ENCODE results near the gene TEDC1.
A peak's percentile ranks its signal among the peaks of the same experiment; 100 is the strongest.

The TEDC1 gene

DNA sequence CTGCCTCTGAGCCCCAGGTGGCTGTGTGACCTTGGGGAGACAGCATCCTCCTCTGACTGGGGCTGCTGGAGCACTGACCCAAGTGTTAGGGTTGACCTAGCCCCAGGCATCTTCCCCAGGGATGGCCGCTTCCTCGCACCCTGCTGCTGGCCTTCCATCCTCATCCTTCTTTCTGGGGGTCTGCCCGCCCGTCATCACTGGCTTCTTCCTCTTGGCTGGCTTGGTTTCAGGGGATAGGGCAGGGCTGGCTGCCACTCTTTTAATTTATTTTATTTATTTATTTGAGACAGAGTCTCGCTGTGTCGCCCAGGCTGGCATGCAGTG lies 3.5 kb downstream of the TEDC1 start:
- no peak for DNase-seq

DNA sequence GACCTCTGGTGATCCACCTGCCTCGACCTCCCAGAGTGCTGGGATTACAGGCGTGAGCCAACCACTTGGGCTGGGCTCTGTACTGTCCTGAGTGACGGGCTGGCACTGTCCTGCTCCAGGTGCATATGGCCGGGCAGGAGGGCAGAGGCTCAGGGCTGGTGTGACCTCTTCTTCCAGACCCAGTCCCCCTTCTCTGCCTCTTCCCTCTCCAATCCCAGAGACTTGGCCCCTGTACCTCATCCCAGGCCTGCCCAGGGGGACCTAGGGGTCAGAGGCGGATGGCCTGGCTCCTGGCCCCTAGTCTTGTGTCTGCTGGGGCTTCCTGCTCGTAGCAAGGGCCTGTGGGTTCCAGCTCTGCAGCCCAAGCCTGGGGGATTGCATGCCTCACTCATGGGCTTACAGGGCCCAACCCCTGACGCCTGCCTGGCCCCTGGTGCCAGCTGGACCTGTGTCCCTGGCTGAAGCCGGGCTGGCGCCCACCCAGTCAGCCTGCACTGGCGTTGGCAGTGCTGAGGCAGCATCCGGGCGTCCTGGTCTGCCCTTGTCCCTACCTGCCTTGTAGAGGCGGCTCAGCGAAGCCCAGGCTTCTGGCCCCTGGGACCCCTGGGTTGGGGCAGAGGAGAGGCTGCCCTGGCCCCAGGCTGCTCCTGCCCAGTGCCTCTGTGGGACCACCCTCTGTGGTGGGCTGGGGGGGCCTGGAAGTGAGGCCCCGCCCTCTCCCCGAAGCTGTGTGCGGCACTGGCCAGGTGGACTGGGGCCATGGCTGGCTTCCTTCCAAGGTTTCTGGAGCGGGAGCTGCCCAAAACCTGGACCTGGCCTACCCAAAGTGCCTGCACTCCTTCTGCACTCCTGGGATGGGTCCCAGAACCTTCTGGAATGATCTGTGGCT lies 4.3 kb downstream of the TEDC1 start:
- DNase-seq, result no peak

DNA sequence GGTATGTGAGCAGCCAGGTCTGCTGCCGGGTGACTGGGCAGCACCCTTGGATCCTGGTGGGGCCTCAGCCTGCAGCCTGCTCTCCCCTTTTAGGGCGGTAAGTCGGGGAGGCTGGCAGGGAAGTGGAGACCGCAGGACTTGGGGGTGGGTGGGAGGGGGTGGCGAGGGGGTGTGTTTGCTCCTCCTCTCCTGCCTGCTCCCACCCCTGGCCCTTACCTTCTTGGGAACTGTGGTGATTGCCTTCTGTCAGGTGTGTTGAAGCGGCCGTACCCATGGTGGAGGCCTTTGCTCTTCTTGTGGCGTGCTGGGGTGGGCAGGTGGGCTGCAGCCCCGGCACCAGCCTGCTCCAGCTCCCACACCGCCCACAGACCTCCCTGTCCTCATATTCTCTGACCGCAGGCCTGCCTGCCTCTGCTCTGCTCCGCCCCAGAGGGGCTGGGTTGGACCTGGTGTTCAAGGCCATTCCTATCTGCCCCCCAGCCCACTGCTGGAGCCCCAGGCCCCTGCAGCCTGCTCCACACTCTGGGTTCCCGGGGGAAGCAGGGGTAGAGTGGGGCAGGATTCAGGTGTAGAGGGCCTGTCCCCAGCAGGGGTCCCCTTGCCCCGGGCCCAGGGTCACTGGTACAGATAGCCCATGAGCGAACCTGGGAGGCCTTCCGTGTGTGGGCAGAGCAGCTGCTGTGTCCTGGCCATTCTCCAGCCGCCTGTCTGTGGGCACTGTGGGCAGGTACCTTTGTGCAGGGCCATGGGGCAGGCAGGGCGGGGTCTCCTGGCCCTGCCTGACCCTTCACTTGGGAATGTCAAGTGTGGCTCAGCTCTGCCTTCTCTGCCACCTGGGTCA lies 5.2 kb downstream of the TEDC1 start:
- no peak for DNase-seq

DNA sequence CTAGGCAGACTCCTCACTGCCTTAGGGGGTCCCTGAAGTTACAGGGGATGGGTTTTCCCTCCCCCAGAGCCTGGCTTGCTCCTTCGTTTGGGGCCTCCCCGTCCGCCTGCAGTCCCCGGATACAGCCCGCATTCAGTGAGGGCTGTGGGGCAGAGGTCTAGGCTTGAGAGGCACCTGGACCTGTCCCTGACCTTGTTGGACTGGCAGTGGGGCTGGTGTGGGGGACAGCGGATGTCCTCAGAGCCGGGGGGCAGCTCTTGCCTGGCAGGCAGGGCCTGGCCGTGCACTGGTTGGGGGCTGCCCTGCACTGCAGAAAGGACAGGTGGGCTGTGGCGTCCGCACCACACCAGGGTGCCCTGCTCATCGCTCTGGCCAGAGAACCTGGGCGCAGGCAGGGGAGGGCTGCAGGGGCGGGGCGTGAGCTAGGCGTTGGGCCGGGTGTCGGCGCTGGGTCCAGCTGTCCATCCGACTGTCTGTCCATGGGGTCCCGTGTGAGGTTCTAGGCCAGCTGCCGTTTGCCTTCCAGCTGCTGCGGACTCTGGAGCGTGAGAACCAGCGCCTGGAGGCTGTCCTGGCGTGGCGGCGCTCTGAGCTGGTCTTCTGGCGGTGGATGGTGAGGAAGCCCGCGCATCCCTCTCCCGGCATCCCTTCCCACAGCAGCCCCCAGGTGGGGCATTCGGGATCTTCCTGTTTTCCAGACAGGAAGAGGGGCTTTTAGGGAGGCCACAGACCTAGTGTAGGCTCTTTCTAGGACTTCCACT lies 6.0 kb downstream of the TEDC1 start:
- no peak for DNase-seq

DNA sequence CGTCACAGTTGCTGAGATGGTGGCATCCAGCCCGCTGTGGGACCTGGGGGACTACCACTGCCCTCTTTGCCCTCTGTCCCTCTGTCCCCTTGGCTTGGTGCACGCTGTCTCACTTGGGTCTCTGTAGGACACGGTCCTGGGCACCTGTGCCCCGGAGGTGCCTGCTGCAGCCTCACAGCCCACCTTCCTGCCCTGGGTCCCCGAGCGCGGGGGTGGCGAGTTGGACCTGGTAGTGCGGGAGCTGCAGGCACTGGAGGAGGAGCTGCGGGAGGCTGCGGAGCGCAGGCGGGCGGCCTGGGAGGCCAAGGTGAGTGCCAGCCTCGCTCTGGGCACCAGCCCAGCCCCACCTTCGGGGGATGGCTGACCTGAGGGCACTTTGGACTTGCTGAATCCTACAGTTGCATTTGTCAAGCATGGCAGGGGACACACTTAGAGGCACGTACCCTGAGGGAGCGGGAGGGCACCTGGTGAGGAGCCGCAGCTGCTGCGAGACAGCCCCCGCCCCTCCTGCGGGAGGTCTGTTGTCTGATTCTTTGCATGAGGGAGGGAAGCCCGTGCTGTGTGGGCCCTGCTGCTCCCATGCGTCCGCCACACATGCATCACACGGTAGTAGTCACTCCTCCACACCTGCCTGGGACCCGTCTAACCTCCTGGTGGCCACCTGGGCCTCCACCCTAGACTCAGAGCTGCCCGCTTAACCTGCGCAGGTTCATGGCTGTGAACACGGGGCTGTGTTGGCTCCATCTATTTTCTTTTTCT lies 6.8 kb downstream of the TEDC1 start:
- no peak for DNase-seq

DNA sequence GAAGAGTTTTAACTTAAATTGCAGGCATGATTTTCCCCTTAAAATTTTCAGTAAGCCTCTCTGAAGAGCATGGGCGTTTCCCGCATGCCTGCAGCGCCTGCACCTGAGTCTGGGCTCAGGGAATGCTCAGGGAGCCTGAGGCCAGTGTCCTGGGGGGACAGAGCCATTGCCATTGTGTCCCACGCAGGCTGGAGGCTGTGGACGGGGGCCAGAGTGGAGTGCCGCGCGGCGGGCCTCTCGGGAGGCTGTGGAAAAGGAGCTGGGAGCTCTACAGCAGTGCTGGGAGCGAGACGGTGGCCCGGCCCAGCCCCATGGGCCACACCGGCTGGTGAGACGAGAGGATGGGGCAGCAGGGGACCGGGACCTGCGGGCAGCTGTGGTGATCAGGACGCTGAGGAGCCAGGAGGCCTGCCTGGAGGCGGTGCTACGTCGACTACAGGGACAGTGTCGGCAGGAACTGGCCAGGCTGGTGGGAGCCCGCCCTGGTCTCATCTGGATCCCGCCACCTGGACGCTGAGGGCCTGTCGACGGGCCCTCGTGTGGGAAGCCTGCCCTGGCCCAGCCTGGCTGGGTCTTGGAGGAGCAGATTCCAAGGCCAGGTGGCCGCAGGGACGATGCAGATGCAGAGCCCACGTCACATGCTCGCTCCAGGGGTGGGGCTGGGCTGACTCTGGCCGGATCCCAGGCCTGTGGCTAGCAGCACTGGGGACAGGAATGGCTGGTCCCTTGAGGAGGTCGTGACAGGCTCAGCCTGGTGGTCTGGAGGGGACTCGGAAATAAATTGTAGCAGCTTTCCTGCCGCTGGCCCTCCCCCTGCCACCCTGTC lies 7.6 kb downstream of the TEDC1 start:
- peak in 37 of 56 donors; percentile 45 to 87 (median 74) for DNase-seq

DNA sequence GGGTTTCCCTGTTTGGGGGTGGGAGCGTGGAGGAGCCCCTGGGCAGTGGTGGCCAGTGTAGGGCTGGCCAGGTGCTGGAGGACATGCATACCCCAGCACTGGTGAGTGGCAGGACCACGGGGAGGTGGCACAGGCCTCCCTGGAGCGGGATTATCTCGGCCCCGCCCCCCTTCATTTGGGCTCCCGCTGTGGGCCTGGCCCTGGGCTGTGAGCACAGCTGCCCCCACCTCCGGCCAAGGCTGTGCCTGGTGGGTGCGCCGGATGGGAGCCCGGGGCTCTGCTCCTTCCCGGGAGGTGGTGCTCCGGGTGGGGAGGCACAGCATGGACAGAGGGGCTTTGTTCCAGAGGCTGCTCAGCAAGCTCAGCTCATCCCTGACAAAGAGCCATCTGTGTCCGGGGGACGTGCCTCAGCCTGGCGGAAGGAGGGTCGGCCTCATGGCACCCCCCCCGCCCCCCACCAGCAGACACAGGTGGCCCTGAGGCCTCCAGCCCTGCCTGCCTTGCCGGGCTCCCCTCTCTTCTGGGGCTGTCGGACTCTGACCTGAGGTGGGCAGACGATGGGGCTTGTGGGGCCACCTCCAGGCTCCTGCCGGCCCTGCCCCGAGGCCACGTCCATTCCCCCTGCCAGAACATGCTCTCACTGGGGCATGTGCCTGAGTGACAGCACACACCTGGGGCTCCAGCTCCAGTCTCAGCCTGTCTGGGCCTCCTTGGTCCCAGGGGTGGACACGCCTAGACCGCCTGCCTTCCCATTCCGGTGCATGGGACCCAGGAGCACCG lies 8.4 kb downstream of the TEDC1 start:
- DNase-seq, result peak in 55 of 56 donors; percentile 54 to 97 (median 89)

DNA sequence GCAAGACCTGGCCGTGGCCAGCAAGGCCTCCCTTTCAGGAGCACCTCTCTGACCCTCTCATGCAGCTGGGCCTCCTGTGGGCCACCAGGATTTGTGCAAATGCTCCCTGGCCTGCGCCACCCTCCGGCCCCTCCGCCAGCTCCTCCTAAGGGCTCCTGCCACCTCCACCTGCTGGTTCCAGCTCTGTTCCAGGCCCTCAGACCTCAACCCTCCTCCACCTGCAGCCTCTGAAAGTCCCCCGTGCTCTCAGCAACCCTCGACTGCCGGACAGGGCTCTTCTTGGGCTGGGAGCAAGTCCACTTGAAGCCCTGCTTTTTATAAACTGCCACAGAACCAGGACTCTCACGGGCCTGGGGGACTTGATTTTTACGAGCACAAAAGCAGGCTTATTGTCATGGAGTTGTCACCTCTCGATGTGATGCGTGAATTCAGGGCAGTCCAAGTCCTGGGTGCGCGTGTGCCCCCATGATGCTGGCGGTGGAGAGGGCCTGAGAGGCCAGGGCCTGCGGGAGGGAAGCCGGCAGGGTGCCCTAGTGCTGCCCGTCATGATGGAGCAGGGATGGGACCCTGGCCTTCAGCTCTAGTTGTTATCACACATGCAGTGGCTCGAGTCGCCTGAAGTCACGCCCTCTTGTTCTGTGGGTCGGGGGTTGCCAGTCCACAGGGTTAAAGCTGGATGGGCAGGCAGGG lies 9.1 kb downstream of the TEDC1 start:
- peak in 2 of 56 donors; percentile 66 to 74 for DNase-seq

DNA sequence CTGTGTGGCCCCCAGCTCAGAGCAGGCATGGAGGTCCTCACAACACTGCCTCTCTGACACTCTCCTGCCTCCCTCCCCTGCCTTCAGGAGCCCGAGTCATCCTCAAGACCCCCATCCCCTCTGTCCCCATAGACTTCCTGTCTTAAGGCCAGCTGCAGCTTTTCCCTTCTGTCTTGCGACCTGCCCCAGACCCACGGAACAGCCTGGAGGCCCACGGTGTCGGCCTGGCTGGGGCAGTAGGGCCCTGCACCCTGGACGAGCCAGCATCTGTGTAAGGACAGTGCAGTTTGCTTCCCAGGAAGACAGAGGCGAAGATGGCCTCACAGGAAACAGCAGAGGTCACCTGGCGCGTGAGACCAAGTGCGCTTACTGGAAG lies 9.7 kb downstream of the TEDC1 start:
- DNase-seq, result no peak

DNA sequence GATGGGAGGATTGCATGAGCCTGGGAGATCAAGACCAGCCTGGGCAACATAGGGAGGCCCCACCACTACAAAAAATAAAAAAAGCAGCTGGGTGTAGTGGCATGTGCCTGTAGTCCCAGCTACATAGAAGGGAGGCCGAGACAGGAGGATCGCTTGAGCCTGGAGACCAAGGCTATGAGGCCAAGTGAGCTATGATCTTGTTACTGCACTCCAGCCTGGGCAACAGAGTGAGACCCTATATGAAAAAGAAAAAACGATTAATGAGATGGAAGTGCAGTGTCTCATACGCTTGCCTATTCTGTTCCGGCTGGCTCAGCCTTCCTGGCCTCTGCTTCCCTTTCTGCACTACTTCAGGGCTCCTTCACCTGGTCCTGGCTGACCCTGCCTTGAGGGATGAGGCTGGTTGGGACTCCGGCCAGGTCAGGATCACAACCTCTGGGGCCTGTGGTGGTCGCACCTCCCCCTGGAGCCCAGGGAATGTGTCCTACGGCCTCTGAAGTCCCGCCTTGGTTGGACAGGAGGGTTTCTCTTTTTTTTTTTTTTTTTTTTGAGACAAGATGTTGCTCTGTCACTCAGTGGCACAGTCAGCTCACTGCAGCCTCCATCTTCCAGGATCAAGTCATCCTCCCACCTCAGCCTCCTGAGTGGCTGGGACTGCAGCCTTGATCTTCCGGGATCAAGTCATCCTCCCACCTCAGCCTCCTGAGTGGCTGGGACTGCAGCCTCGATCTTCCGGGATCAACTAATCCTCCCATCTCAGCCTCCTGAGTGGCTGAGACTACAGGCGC lies 10.7 kb downstream of the TEDC1 start:
- no peak for DNase-seq

DNA sequence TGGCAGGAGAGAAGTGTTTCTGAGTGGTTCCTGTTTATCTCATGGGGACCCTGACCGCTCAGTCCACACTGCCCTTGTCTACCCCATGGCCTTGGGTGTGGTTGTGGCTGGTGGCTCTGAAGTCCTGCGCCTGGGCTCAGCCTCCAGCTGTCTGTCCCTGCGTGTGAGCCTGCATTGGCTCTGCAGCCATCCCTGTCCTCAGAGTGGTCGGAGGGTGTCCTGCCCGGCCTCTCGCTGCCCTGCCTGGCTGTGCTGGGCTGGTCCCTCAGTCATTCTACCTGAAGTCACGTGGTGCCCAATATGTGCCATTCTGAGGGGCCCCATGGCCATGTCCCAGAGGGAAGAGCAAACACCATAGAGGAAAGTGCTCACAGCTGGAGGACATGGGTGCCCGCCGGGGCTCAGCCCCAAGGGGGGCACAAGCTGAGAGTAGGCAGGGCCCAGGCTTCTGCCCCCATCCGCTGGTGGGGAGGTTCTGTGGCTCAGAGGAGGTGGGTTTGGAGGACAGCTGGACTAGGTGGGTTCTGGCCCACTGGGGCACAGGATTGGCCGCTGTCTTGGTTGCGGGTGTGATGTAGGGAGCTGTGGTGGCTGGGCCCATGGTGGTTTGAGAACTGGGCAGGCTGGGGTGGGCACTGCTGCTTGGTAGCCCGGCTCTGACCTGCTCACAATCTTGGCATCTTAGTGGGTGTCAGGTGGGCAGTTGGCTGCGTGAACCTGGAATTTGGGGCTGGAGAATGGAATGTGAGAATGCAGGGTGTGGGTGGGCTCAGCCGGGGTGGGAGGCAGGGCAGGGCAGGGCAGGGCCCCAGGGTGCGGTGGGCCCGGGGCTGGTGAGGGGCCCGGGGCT lies 11.6 kb downstream of the TEDC1 start:
- DNase-seq, result no peak

DNA sequence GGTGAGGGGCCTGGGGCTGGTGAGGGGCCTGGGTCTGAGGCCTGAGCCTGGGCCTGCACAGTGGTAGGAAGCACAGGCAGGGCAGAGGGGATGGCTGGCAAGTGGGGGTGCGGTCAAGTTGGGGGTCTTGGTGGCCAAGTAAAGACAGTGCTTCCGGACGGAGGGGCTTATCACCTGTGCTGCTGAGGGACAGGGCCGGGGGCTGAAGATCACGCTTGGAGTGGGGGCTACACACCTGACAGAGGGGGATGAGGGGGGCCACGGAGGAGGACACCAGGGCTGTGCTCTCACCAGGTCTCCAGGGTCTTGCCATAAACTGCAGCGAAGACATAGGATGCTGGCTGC lies 12.2 kb downstream of the TEDC1 start:
- no peak for DNase-seq

DNA sequence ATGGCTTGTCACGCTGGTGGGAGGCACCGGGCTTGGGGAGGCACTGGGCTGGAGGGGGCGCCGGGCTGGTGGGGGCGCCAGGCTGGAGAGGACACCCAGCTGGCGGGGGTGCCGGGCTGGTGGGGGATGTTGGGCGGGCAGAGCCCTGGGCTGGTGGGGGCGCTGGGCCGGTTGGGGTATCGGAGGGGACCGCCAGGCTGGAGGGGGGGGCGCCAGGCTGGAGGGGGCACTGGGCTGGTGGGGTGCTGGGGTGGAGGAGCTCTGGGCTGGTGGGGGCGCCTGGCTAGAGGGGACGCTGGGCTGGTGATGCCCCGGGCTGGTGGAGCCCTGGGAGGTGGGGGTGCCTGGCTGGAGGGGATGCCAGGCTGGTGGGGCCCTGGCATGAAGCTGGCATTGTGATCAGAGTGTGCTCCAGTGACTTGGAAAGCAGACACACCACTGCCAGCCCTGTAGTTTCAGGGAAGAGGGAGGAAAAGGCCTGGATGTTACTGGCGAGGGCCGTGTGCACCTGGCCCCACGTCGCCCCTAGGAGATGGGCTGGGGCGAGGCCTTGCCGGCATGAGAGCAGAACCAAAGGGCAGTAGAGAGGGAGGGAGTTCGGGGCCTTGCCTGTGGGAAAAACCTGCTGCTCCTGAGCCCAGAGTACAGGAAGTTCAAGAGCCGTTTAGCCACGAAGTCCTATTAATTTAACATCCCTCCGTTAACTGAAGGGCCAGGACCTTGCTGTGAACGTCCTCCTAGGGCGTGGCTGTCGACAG lies 13.1 kb downstream of the TEDC1 start:
- no peak for DNase-seq

DNA sequence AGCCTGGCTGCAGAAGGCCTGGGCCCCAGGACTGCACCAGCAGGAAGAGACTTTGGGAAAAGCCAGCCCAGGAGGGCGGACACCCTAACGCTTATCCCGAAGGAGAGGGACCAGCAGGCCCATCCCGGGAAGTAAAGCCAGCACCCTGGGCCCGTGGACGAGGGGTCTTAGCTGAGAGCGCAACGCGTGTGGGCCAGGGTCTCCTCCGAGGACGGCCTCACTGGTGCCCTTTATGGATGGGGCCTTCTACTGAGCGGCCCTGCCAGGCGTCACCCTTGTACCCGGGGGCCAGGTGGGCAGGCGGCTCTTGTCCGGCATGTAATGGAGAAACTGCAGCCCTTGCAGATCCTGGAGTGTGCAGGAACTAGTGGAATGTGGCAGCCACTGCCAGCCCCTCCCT lies 14.1 kb downstream of the TEDC1 start:
- DNase-seq, result no peak

DNA sequence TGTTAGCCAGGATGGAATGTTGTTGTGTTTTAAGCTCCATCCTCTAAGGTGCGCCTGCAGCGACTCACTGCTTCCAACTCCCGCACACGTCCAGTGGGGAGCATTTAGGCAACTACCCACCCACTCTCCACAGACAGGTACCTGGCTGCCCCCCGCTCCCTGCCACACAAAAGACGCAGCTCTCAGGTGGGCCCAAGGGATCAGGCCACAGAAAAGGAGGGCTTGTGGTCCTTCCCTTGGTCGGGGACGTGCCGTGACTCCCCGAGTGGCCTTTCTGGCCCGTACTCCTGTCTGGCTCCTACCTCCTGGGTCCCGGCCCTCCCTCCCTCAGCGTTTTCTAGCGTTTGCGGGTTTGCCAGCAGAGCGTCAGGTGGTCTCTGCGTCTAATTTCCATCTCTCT lies 16.2 kb downstream of the TEDC1 start:
- no peak for DNase-seq

DNA sequence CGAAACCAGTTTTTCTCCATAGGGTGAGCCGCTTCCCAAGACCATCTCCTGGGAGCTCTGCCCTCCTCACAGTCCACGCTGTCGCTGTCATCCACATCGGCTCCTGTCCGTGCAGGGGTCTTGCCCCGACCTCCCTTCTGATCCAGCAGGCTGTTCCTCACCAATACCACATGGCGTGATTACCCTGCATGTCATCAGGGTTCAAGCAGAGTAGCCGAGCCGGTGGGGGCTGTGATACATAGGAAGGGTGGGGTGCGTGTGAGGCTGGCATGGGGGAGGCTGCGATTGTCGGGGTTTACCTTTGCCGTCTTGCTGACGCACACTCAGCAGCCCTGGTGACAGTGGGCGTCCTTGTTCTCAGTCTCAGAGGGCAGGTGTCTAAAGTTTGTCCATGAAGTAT lies 17.0 kb downstream of the TEDC1 start:
- no peak for DNase-seq

Data from nucleus accumbens (tissue), 56 donors.